NT2/D1 (cell line): ENCODE results near the gene KCNK13.

Experiments
- SUZ12 ChIP-seq: IDR thresholded peaks from 2 replicates; pipeline ENCODE4 v1.6.1; 2011; ENCODE audit not compliant: insufficient read length, insufficient read depth; ENCODE audit errors: extremely low read depth
- YY1 ChIP-seq: IDR thresholded peaks from 2 replicates; pipeline ENCODE4 v1.6.1; 2011; ENCODE audit not compliant: insufficient read length, insufficient read depth
- ZNF274 ChIP-seq: IDR thresholded peaks from 2 replicates; pipeline ENCODE4 v1.6.1; 2011; ENCODE audit warnings: mild to moderate bottlenecking, low read depth, low read length

GRCh38 chr14:90228478-90228877, 166.7 kb downstream of the KCNK13 start:
- TF ChIP-seq ZNF274 (no peak), SUZ12 (no peak), YY1 (no peak)
